ENCODE measurements around the gene TMEM117.
"Not testable (repeated sequence)": the region's sequence is repeated elsewhere in the genome, so short reads cannot be mapped to it uniquely, and the experiment has no call there.

TMEM117 gene

GRCh38 chr12:43841253-43841652 is 5.4 kb downstream of the TMEM117 start:
- no peak for DNase-seq

DNA sequence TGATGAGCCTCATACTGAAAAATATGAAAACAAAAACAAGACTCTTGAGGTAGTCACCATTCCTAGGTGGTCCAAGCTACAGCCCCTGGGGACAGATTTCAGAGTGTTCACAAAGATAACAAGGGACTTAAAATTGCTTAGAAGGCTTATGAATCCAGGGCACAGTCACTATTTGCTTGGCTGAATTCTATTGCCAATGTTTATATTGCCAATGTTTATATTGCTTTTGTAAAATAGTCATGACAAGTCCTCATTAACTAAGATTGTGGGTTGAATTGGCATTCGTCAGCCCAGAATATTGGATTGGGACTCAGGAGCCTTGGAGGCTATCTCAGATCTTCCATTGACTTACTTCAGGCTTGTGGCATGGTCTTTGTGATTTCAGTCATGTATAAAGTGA is 6.4 kb downstream of the TMEM117 start:
- no peak for DNase-seq

GRCh38 chr12:43847425-43848225 is 11.7 kb downstream of the TMEM117 start:
- DNase-seq: not testable (repeated sequence)

GRCh38 chr12:43848226-43848507 is 12.3 kb downstream of the TMEM117 start:
- DNase-seq: no peak

- no peak for DNase-seq
These were observed 12.9 kb downstream of the TMEM117 start for GRCh38 chr12:43848786-43849185.

- DNase-seq: no peak
These were observed 16.9 kb downstream of the TMEM117 start for GRCh38 chr12:43852744-43853143.

DNA sequence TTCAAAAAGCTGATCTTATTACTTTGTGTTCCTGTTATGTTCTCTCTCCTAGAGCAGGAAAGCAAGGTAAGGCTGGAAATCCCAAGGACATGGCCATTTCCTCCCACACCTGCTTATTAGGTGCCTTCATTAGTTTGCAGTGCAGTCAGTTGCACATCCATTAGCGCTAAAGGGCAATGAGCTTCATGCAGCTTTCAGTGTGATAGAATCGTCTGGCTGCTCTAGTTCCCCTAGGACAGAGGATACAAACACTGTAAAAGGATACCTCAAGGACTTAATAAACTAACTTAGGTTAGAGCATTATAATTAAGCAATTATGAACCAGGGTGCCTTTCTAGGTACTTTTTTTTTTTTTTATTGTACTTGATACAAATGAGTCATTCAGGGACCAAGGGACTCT is 21.1 kb downstream of the TMEM117 start:
- DNase-seq: no peak

GRCh38 chr12:43858096-43858495 is 22.2 kb downstream of the TMEM117 start:
- DNase-seq: no peak

DNA sequence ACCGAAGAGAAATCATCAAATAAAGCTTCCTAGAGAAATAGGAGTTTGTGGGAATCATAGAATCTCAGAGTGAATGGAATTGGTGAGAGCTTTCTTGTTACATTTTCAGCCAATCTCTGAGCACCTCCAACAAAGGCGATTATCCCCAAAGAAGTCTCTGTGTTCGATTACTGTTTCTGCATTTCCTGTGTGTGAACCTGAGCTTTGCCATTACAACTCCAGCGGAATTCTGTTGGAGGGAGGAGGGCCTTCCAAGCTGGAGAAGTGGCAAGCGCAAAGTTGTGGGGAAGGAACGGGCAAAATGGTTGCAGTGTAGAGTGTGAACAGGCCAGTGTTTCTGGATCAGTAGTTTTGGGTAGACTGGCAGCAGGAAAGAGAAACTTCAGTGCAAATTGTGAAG is 23.1 kb downstream of the TMEM117 start:
- no peak for DNase-seq

DNA sequence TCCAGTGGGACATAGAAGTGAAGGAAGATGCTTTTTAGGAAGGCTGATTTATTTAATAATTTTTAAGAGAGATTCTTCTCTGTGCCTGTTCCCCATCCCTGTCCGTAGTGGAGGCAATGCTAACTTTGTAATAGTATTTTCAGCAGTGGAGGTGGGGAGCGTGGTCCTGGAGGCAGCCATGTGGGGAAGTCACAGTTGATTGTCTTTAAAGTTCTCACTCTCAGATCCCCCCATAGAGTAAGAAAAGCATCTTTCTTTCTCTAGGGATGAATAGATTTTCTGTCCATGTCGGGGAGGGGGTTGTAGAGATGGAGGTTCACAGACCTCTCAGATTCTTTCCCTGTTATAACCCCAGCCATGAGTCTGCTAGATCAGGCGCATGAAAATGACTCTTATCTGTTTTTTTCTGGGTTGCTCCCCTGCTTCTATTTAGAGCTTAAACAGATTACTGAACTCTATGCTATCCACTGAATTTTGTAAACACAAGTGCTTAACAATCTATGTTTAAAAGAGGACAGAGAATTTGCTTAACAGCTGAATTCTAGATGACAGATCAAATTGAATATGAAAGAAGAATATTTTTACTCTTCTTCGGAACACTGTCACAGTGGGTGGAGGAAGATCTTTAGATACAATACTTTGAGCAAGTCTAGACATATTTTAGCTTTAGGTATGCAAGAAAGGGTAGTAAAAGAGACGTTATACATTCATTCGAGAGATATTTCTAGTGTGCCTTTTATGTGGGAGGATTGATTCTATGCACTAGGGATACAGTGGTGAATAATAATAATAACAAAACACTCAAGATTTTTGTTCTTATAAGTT is 25.3 kb downstream of the TMEM117 start:
- DNase-seq: no peak

DNA sequence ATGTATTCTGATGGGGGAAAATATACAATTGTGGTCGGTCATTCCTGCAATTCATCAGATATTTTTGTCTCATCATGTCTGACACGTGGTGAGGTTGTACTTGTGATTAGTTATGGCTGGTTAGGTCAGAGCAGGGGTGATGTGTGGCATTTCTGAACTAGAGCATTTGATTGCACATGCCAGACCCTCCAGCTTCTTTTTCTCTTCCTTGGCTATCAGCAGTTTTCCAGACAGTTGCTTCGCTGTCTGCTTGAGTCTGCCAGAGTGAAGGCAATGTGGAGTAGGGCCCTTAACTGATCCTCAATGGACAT is 25.9 kb downstream of the TMEM117 start:
- DNase-seq: no peak

GRCh38 chr12:43863770-43864366 is 28.0 kb downstream of the TMEM117 start:
- no peak for DNase-seq

- not testable (repeated sequence) for DNase-seq
These were observed 28.7 kb downstream of the TMEM117 start for GRCh38 chr12:43864557-43864956.

DNA sequence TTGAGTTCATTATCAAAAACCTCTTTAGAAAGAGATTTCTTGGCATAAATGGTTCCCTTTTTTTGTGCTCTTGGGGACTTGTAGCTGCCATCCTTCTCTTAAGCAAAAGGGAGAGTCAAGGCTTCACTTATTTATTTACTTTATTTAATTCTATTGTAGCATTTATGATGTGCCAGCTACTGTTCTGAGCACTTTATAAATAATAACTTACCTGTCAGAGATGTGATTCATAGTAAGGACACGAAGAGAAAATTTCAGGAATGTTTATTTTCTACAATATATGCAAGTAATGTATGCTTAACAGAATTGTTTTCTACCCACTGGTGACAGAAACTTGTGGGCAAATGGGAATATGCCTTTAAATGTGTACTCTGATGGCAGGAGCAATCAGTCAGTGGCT is 33.3 kb downstream of the TMEM117 start:
- DNase-seq: no peak

GRCh38 chr12:43869765-43870164 is 33.9 kb downstream of the TMEM117 start:
- DNase-seq: not testable (repeated sequence)

- DNase-seq: not testable (repeated sequence)
These were observed 35.4 kb downstream of the TMEM117 start for GRCh38 chr12:43871258-43871657.

DNA sequence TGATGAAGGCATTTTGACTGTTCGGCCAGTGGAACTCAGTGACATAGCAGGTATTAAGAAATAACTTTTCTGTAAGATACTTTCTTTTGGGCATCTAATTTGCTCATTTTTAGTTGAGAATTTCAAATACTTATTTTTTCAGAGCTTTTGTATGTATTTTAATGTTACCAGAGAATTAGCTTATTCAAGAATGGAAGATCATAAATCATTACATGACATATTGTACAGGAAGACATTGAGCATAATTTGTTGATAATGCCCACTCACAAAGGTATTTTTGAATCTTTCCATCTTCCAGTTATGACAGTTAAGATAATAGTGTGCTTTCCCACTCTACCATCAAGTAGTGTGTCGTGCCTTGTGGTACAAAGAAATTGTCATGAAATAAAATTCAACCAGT is 36.5 kb downstream of the TMEM117 start:
- DNase-seq: no peak

DNA sequence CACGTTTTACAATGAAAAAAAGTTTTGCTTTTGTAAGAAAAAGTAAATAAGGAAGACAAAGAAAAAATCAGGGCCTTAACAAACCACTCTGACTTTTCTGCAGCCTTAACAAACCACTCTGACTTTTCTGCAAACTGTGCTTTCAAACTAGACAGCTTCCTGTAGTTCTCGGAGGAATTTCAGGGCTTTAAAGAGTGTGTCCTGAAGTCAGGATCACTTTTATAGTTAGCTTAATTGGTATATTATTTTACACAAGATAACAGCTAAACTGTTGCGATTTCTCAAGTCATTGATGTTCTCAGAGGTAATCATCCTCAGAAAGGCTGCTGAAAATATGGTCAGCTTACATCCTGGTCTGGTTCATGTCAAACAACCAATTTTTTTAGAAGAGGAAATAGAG is 42.2 kb downstream of the TMEM117 start:
- no peak for DNase-seq

- no peak for DNase-seq
These were observed 44.7 kb downstream of the TMEM117 start for GRCh38 chr12:43880547-43880946.

DNA sequence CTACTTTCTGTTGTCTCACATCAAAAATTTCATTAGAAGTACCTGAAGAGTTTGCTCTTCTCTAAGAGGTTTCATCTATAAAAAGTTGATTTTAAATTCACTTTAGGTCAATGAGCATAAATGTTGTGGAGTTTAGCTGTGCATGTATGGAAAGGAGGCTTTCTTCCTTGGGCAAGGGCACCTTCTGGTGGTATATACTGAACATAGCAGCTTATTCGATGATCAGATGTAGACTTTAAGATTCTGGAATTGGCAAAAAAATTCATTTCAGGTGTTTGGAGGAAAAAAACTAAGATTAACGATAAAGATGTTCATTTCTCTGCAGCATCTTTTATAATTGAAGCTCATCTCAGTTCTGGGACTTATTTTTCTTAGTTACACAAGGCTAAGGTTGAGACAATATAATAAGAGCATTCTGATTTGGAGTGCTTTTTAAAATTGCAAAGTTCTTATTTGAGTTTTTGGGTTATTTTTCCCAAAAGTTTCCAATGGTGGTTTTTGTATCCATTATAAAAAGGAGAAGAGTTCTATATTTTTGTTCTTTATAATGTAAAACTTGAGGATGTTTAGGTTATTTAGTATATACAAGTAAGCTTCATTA is 46.8 kb downstream of the TMEM117 start:
- no peak for DNase-seq

GRCh38 chr12:43883311-43883710 is 47.4 kb downstream of the TMEM117 start:
- DNase-seq: no peak

DNA sequence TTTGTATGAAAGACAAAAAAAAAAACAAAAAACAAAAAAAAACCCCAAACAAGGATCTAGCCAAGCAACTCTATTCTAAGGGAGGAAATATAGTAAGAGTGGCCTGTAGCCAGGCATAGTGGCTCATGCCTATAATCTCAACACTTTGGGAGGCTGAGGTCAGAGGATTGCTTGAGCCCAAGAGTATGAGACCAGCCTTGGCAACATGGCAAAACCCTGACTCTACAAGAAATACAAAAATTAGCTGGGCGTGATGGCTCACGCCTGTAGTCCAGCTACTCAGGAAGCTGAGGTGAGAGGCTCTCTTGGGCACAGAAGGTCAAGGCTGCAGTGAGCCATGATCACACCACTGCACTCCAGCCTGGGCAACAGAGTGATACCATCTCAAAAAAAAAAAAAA is 47.9 kb downstream of the TMEM117 start:
- no peak for DNase-seq

DNA sequence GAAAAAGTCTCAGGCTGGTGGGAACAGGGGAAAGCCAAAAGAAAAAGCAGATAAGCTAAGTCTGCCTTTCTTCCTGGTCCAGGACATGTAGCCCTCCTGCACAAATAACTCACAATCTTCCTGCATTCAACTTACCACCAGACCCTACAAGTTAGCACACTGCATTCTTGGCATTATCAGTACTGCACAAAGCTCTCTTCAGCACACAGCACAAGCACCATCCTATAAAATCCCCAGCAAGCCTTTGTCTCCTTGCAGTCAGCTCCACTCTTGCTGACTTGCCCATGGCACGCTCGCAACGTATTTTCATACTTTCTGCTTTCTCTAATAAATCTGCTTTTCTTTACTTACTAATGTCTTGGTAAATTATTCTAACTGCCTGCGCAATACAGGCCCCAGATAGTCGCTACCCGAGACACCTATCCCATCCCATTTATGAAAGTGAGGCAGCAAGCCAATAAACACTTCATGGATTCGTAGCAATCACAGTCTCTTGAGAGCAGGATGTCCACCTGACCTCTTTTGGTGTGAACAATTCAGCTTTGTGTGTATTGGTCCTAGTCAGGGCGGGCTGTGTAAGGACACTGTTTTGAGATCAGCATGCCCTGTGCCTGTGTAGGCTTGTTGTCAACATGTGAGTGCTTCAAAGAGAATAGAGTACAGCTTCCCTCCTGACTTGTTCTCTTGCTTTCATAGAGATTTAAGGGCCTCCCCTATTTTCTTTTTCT is 49.0 kb downstream of the TMEM117 start:
- no peak for DNase-seq

All from activated CD8-positive, alpha-beta memory T cell treated with anti-CD3 and anti-CD28 coated beads for 24 hours (primary cell).